Mesodermal cell (in vitro differentiated cells): ENCODE data around the gene ZNF750.

Experiments
- H3K27ac ChIP-seq: 2 replicates; pipeline ENCODE4 v1.7.0; 2013; ENCODE audit warnings: mild to moderate bottlenecking, low read depth, low read length, moderate library complexity; ENCODE audit not compliant: severe bottlenecking
- H3K36me3 ChIP-seq: 2 replicates; pipeline ENCODE4 v1.7.1; 2013; ENCODE audit warnings: mild to moderate bottlenecking, low read length, moderate library complexity; ENCODE audit not compliant: control insufficient read depth, insufficient read depth
- H3K4me1 ChIP-seq: one replicate; pipeline ENCODE4 v1.7.1; 2013; ENCODE audit warnings: mild to moderate bottlenecking, low read length; ENCODE audit not compliant: insufficient read depth, control insufficient read depth, poor library complexity, severe bottlenecking
- H3K4me3 ChIP-seq: 2 replicates; pipeline ENCODE4 v1.7.0; 2013; ENCODE audit warnings: low read length, control low read depth, mild to moderate bottlenecking; ENCODE audit not compliant: insufficient read depth, poor library complexity, severe bottlenecking; ENCODE audit errors: extremely low read depth
- H3K9me3 ChIP-seq: 2 replicates; pipeline ENCODE4 v1.7.1; 2013; ENCODE audit warnings: mild to moderate bottlenecking, low read length, moderate library complexity; ENCODE audit not compliant: control insufficient read depth
- WGBS, 2 experiments: methylation state at CpG; one replicate each; pipeline ENCODE4 v1.1.5; 2013; ENCODE audit warnings: missing lambda C conversion rate in 2 of 2; ENCODE audit not compliant: insufficient coverage in 2 of 2; 5-methylcytosine and 5-hydroxymethylcytosine counted together

The ZNF750 gene

GRCh38 chr17:82781894-82782274, 57.9 kb downstream of the ZNF750 start:
- H3K9me3 ChIP-seq = no peaks in the 10 kb centered on the region
- H3K4me3 ChIP-seq = no peak overlapping the region
- no peak overlapping the region for H3K27ac ChIP-seq
- peaks cover 33% of the 10 kb centered on the region for H3K36me3 ChIP-seq
- peaks cover 3% of the 10 kb centered on the region for H3K4me1 ChIP-seq
- WGBS, 2 experiments = 45 to 58% methylated on average over 5 to 8 of the region's 8 CpGs

GRCh38 chr17:82780971-82781893, 58.6 kb downstream of the ZNF750 start:
- peaks cover 3% of the 10 kb centered on the region for H3K4me1 ChIP-seq
- peaks cover 39% of the 10 kb centered on the region for H3K36me3 ChIP-seq
- 86 to 87% methylated on average over 17 to 19 of the region's 27 CpGs for WGBS, 2 experiments
- H3K9me3 ChIP-seq = no peaks in the 10 kb centered on the region
- H3K27ac ChIP-seq = no peak overlapping the region
- no peak overlapping the region for H3K4me3 ChIP-seq

GRCh38 chr17:82780195-82780594, 59.6 kb downstream of the ZNF750 start:
- Histone ChIP-seq H3K27ac (no peak overlapping the region), H3K4me1 (peaks cover 3% of the 10 kb centered on the region), H3K9me3 (no peaks in the 10 kb centered on the region), H3K36me3 (peaks cover 35% of the 10 kb centered on the region), H3K4me3 (no peak overlapping the region)
- WGBS, 2 experiments = 89 to 96% methylated on average over 9 to 10 of the region's 12 CpGs

GRCh38 chr17:82779541-82779940, 60.3 kb downstream of the ZNF750 start:
- Histone ChIP-seq H3K4me3 (no peak overlapping the region), H3K27ac (no peak overlapping the region), H3K9me3 (no peaks in the 10 kb centered on the region), H3K4me1 (peaks cover 3% of the 10 kb centered on the region), H3K36me3 (peaks cover 36% of the 10 kb centered on the region)
- 95 to 96% methylated on average over 16 to 23 of the region's 23 CpGs for WGBS, 2 experiments
